Natural killer cell (primary cell): ENCODE results near the gene BTBD18. TPM values are rescaled to one million over a fixed set of nuclear protein-coding genes. Genes with fewer than 3 reads are reported as not detected.

Experiments
- ATAC-seq, 3 donors: fragments of 150-1000 bp in 2 of 3; fragments of 200-7000 bp in 1 of 3; cut with Tn5 transposase; 1 replicate in 1 of 3; 2 replicates in 2 of 3; pipeline ENCODE4 v1.10.0; 2021; ENCODE audit warnings: mild to moderate bottlenecking in 2 of 3, moderate library complexity in 2 of 3
- DNase-seq, 2 donors: peaks; one replicate each; pipeline versions ENCODE4 v3.0.0 to v3.0.0-alpha.2; 2013 to 2021; ENCODE audit warnings: mixed read lengths in 1 of 2
- H3K27ac ChIP-seq: one replicate; pipeline ENCODE4 v1.5.1; 2013; ENCODE audit warnings: mild to moderate bottlenecking, low read length
- H3K27me3 ChIP-seq: one replicate; pipeline ENCODE4 v1.6.1; 2013; ENCODE audit warnings: low read length; ENCODE audit not compliant: control insufficient read depth, insufficient read depth
- H3K36me3 ChIP-seq: one replicate; pipeline ENCODE4 v1.6.1; 2013; ENCODE audit warnings: low read length; ENCODE audit not compliant: control insufficient read depth, insufficient read depth
- H3K4me1 ChIP-seq: one replicate; pipeline ENCODE4 v1.6.1; 2013; ENCODE audit warnings: low read length; ENCODE audit not compliant: control insufficient read depth, insufficient read depth
- H3K4me3 ChIP-seq: one replicate; pipeline ENCODE4 v1.5.1; 2013; ENCODE audit warnings: low read length
- H3K9me3 ChIP-seq: one replicate; pipeline ENCODE4 v1.6.1; 2013; ENCODE audit warnings: low read length; ENCODE audit not compliant: control insufficient read depth, insufficient read depth
- H3K27ac Mint-ChIP-seq, 2 donors: one replicate each; pipeline ENCODE4 v1.8.0; 2022; ENCODE audit warnings: mild to moderate bottlenecking in 2 of 2, mixed read lengths in 2 of 2, moderate library complexity in 1 of 2
- H3K27me3 Mint-ChIP-seq, 2 donors: one replicate each; pipeline ENCODE4 v1.8.0; 2022; ENCODE audit warnings: low read depth in 2 of 2, mixed read lengths in 2 of 2
- H3K36me3 Mint-ChIP-seq: one replicate; pipeline ENCODE4 v1.8.0; 2022; ENCODE audit warnings: mixed read lengths
- H3K4me1 Mint-ChIP-seq, 2 donors: one replicate each; pipeline ENCODE4 v1.8.0; 2022; ENCODE audit warnings: mixed read lengths in 2 of 2
- H3K4me3 Mint-ChIP-seq: one replicate; pipeline ENCODE4 v1.8.0; 2022; ENCODE audit warnings: mild to moderate bottlenecking, moderate library complexity, mixed read lengths
- H3K9me3 Mint-ChIP-seq, 2 donors: one replicate each; pipeline ENCODE4 v1.8.0; 2022; ENCODE audit warnings: mixed read lengths in 2 of 2
- WGBS: methylation state at CpG from one replicate; pipeline ENCODE4 v1.1.7; 2013; ENCODE audit warnings: missing lambda C conversion rate; ENCODE audit not compliant: insufficient coverage; 5-methylcytosine and 5-hydroxymethylcytosine counted together
- intact Hi-C: fragments of 100-400 bp; cut with micrococcal nuclease; formaldehyde crosslinking; loops from one replicate; pipeline ENCODE4 v1.14.2; 2022
- total RNA-seq, 4 donors: library from RNA; stranded (reverse); fragments of 120-200 nt in 1 of 4; gene quantifications; one replicate each; pipeline versions ENCODE4 v1.2.3 to v1.2.4, GENCODE V29; 2013 to 2022
- TF ChIP-seq, protein P1 (sequence below): fragments of 200-600 bp; IDR thresholded peaks from one replicate; pipeline ENCODE4 v1.8.0; 2022; ENCODE audit warnings: antibody characterized with exemption

The BTBD18 gene
- total RNA-seq, 3 donors from 2014 or later (not counting 1 experiment from before 2014, with no cell fraction given), result not detected

DNA sequence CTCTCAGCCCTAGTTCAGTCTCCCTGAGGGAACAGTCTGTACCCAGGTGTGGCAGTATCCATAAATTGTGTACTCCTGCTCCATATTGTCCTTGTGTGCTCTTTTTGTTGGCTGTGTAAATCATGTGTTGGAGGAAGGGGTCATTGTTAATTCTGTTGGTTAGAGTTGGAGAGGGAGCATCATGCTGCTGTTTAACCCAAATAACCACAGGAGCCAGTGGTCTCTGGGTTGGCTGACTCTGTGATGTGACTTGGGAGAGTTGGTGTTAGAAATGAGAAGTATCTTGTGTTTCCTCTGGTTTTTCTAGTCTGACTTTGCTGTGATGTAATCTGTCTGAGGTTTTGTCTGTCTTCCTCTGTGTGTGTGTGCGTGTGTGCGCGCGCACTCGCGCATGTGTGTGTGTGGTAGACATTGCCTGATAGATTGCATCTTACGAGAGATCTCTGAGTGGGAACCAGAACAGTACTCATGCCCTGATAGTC lies 40.5 kb upstream of the BTBD18 start:
- Mint-ChIP-seq H3K4me1 (peaks cover 24 to 31% of the 10 kb centered on the region in 2 donors), H3K9me3 (no peaks in the 10 kb centered on the region), H3K4me3 (peak overlapping the region; percentile 48), H3K36me3 (no peaks in the 10 kb centered on the region), H3K27ac (peak overlapping the region; percentile 86), H3K27me3 (no peaks in the 10 kb centered on the region)
- 0% methylated on average over 7 of the region's 7 CpGs for WGBS
- TF ChIP-seq, protein P1, sequence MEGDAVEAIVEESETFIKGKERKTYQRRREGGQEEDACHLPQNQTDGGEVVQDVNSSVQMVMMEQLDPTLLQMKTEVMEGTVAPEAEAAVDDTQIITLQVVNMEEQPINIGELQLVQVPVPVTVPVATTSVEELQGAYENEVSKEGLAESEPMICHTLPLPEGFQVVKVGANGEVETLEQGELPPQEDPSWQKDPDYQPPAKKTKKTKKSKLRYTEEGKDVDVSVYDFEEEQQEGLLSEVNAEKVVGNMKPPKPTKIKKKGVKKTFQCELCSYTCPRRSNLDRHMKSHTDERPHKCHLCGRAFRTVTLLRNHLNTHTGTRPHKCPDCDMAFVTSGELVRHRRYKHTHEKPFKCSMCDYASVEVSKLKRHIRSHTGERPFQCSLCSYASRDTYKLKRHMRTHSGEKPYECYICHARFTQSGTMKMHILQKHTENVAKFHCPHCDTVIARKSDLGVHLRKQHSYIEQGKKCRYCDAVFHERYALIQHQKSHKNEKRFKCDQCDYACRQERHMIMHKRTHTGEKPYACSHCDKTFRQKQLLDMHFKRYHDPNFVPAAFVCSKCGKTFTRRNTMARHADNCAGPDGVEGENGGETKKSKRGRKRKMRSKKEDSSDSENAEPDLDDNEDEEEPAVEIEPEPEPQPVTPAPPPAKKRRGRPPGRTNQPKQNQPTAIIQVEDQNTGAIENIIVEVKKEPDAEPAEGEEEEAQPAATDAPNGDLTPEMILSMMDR, result no peak
- DNase-seq (peak; percentile 75 to 95), ATAC-seq (peak; percentile 92 to 97 (median 93))
- Histone ChIP-seq H3K9me3 (no peaks in the 10 kb centered on the region), H3K27ac (peak overlapping the region; percentile 57), H3K36me3 (peaks cover 7% of the 10 kb centered on the region), H3K4me3 (no peak overlapping the region), H3K4me1 (peaks cover 30% of the 10 kb centered on the region), H3K27me3 (no peaks in the 10 kb centered on the region)
- intact Hi-C loops, result loop anchor here (1.0 to 10.0 kb wide), 3 partner anchors 51 to 783 kb away; partner anchors contain the start of genes LPXN, SELENOH and ZFP91

DNA sequence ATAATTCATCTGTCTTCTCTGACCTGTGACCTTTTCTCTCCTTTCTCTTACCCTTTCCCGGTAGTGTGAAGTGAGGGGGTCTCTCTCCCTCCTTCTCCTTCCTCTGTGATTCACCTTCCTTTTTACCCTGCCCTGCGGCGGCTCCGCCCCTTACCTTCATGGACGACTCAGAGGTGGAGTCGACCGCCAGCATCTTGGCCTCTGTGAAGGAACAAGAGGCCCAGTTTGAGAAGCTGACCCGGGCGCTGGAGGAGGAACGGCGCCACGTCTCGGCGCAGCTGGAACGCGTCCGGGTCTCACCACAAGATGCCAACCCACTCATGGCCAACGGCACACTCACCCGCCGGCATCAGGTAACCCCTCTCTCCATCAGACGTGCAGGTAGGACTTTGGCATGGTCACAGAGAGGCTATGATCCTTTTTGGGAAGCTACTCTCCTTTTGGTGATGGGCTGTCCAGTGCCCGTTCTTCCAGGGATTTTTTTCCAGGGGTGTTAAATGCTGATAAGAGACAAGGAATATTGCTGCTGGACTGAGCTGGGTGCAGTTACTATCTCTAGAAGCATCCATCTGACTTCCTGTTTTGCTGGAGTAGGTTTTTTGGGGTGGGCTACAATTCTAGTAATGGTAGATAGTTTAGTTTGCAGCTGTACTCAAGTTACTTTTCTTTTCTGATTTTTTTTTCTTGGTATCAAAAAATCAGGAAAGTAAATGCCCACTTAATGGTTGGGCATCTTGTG lies 39.9 kb upstream of the BTBD18 start:
- WGBS, result 90% methylated on average over 21 of the region's 22 CpGs
- H3K36me3 Mint-ChIP-seq, result no peaks in the 10 kb centered on the region
- TF ChIP-seq, protein P1, result no peak
- peak overlapping the region; percentile 48 for H3K4me3 Mint-ChIP-seq
- H3K4me1 Mint-ChIP-seq, result peaks cover 24 to 31% of the 10 kb centered on the region in 2 donors
- H3K27ac Mint-ChIP-seq, result peak overlapping the region; percentile 86
- peaks cover 30% of the 10 kb centered on the region for H3K4me1 ChIP-seq
- DNase-seq (no peak), ATAC-seq (no peak)
- no peaks in the 10 kb centered on the region for H3K27me3 Mint-ChIP-seq
- H3K9me3 ChIP-seq, result no peaks in the 10 kb centered on the region
- intact Hi-C loops, result loop anchor here (1.0 to 10.0 kb wide), 3 partner anchors 51 to 783 kb away; partner anchors contain the start of genes LPXN, SELENOH and ZFP91
- peak overlapping the region; percentile 57 for H3K27ac ChIP-seq
- no peaks in the 10 kb centered on the region for H3K9me3 Mint-ChIP-seq
- no peak overlapping the region for H3K4me3 ChIP-seq
- H3K27me3 ChIP-seq, result no peaks in the 10 kb centered on the region
- peaks cover 3% of the 10 kb centered on the region for H3K36me3 ChIP-seq

DNA sequence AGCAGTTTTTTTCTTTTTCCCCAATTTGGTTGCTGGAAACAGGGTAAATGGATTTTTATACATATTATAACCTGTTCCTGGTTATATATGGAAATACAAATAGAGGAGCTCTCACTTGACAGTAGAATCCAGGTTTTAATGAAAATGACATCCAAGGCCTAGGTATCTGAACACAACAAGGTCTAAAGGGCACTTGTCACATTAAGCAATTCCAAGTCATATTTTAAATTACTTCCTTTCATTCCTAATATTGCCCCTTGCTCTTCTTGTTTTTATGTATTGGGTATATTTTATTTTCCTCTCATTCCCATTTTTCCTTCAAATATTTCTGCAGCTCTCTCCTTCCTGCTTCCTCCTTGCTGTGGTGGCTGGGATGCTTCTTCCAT lies 37.1 kb upstream of the BTBD18 start:
- H3K9me3 Mint-ChIP-seq, result no peaks in the 10 kb centered on the region
- no peak overlapping the region for H3K27ac Mint-ChIP-seq
- Histone ChIP-seq H3K4me1 (peaks cover 29% of the 10 kb centered on the region), H3K4me3 (no peak overlapping the region), H3K27ac (no peak overlapping the region), H3K36me3 (no peaks in the 10 kb centered on the region), H3K27me3 (no peaks in the 10 kb centered on the region), H3K9me3 (no peaks in the 10 kb centered on the region)
- DNase-seq, result no peak
- TF ChIP-seq, protein P1, result no peak
- H3K4me3 Mint-ChIP-seq, result no peak overlapping the region
- H3K27me3 Mint-ChIP-seq, result no peaks in the 10 kb centered on the region
- no peaks in the 10 kb centered on the region for H3K36me3 Mint-ChIP-seq
- H3K4me1 Mint-ChIP-seq, result peaks cover 24 to 31% of the 10 kb centered on the region in 2 donors
- no peak for ATAC-seq
- intact Hi-C loops, result no loop called here
